Activated CD4-positive, alpha-beta T cell treated with anti-CD3 and anti-CD28 coated beads for 36 hours (primary cell): ENCODE measurements around the gene XBP1. TPM values are rescaled to one million over a fixed set of nuclear protein-coding genes. Genes with fewer than 3 reads are reported as not detected.

Source experiments
- total RNA-seq, 2 experiments: library from RNA; stranded (reverse); gene quantifications; one replicate each; pipeline ENCODE4 v1.2.3, GENCODE V29; 2021

XBP1 gene
- total RNA-seq, 2 experiments from 2014 or later: 88.8 to 101 TPM

Other genes starting within 250 kb of the XBP1 start
- 1 to 10 TPM; 1.0 to 1.4 TPM for gene TTC28, start 120.7 kb downstream of the XBP1 start, total RNA-seq
- gene CHEK2, start 58.7 kb downstream of the XBP1 start, total RNA-seq: 10 to 100 TPM; 37.5 to 41.3 TPM
- gene HSCB, start 58.5 kb downstream of the XBP1 start, total RNA-seq: 10 to 100 TPM; 16.5 to 18.5 TPM
- 10 to 100 TPM; 36.1 to 36.8 TPM for gene CCDC117, start 27.9 kb downstream of the XBP1 start, total RNA-seq
- gene ZNRF3, start 83.0 kb upstream of the XBP1 start, total RNA-seq: 1 to 10 TPM; 2.3 TPM